Measurements from ENCODE around the gene TRPM8. TPM values are rescaled to one million over a fixed set of nuclear protein-coding genes. Genes with fewer than 3 reads are reported as not detected.

The TRPM8 gene
- total RNA-seq, 4 donors from 2014 or later, result 0.34 to 0.72 TPM; not detected in 2

DNA sequence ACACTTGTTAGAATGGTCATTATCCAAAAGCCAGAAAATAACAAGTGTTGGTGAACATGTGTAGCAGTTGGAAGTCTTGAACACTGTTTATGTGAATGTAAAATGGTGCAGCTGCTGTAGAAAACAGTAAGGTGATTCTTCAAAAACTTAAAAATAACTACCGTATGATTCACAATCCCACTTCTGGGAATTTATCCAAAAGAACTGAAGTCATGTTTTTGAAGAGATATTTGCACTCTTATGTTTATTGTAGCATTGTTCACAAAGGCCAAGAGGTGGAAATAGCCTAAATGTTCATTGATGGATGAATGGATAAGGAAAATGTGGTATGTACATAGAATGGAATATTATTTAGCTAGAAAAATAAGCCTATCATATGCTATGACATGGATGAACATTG lies 127.0 kb downstream of the TRPM8 start:
- H3K9me3 ChIP-seq, result no peaks in the 10 kb centered on the region
- TF ChIP-seq POLR2AphosphoS5 (IDR thresholded peaks at IDR 0.05) (no peak), EP300 (IDR thresholded peaks at IDR 0.05) (no peak)
- TF ChIP-seq, protein P1, sequence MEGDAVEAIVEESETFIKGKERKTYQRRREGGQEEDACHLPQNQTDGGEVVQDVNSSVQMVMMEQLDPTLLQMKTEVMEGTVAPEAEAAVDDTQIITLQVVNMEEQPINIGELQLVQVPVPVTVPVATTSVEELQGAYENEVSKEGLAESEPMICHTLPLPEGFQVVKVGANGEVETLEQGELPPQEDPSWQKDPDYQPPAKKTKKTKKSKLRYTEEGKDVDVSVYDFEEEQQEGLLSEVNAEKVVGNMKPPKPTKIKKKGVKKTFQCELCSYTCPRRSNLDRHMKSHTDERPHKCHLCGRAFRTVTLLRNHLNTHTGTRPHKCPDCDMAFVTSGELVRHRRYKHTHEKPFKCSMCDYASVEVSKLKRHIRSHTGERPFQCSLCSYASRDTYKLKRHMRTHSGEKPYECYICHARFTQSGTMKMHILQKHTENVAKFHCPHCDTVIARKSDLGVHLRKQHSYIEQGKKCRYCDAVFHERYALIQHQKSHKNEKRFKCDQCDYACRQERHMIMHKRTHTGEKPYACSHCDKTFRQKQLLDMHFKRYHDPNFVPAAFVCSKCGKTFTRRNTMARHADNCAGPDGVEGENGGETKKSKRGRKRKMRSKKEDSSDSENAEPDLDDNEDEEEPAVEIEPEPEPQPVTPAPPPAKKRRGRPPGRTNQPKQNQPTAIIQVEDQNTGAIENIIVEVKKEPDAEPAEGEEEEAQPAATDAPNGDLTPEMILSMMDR (IDR thresholded peaks at IDR 0.05), result no peak
- DNase-seq (ENCODE audit: low spot score in 2 of 2), result no peak
- H3K27me3 ChIP-seq, result no peaks in the 10 kb centered on the region
- no peaks in the 10 kb centered on the region for H3K36me3 ChIP-seq
- WGBS, result 21% methylated on average over 1 of the region's 1 CpG
- H3K27ac ChIP-seq, result no peak overlapping the region
- H3K4me3 ChIP-seq, result no peak overlapping the region
- no peaks in the 10 kb centered on the region for H3K4me1 ChIP-seq

DNA sequence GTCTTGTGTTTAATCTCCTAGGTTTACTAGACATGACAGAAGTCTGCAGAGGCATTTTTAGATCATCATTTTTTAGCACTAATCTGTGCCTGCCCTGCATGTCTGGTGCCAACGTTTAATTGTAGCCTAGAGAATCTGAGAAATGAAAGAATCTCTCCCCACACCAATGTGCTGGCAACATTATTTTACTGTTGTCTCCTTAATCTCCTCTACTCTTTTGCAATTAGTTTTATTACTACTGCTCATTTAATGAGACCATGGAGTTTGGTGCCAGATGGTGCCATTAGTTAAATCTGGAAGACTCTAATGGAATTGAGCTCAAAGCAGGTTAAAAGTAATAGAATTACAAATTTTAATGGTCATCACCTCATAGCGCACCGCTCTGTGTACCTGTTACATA lies 129.3 kb downstream of the TRPM8 start:
- WGBS, result 69% methylated on average over 3 of the region's 3 CpGs

DNA sequence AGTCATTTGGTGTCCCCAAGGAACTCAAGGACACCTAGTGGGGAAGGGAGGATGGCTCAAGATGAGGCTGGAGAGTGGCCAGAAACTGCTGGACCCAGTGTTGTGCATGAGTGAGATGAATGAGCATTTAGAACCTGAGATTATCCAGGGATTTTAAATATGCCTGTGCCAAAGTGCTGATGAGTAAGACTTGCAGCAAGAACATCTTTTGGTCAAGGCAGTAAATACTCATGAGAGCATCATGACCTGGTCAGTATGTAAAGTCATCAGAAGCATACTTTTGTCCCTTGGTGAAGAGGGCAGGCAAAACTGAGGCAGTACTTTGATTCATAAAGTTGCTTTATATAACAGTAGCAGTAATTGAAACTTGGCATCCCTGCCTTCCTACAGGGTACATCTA lies 130.2 kb downstream of the TRPM8 start:
- Histone ChIP-seq H3K36me3 (no peaks in the 10 kb centered on the region), H3K4me3 (no peak overlapping the region), H3K27me3 (no peaks in the 10 kb centered on the region), H3K4me1 (no peaks in the 10 kb centered on the region), H3K27ac (no peak overlapping the region), H3K9me3 (no peaks in the 10 kb centered on the region)
- DNase-seq (ENCODE audit: low spot score in 2 of 2), result no peak
- TF ChIP-seq EP300 (IDR thresholded peaks at IDR 0.05) (no peak), POLR2AphosphoS5 (IDR thresholded peaks at IDR 0.05) (no peak), POLR2A (IDR thresholded peaks at IDR 0.05) (no peak)
- TF ChIP-seq, protein P1 (IDR thresholded peaks at IDR 0.05), result no peak

More for the DNA sequence above, 129.3 kb downstream of the TRPM8 start:
- no peak for DNase-seq (ENCODE audit: low spot score in 2 of 2)
- no peak overlapping the region for H3K27ac ChIP-seq
- H3K4me1 ChIP-seq, result no peaks in the 10 kb centered on the region
- no peaks in the 10 kb centered on the region for H3K27me3 ChIP-seq
- H3K4me3 ChIP-seq, result no peak overlapping the region
- no peaks in the 10 kb centered on the region for H3K9me3 ChIP-seq
- no peaks in the 10 kb centered on the region for H3K36me3 ChIP-seq
- TF ChIP-seq, protein P1 (IDR thresholded peaks at IDR 0.05), result no peak
- TF ChIP-seq POLR2A (IDR thresholded peaks at IDR 0.05) (no peak), POLR2AphosphoS5 (IDR thresholded peaks at IDR 0.05) (no peak), EP300 (IDR thresholded peaks at IDR 0.05) (no peak)

DNA sequence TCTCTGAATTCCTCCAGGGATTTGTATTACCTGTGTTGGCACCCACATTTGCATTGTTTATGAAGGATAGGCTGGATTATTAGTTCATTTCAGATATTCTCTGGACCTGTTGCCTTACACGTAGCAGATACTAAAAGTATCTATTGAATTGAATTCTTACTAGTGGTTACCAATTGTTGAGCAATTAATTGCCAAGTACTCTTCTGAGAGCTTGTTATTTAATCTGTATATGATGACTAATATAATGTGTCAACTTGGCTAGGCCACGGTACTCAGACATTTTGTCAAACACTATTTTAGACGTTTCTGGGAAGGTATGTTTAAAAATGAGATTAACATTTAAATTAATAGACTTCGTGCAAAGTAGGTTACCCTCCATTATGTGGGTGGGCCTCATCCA lies 130.9 kb downstream of the TRPM8 start:
- TF ChIP-seq POLR2A (IDR thresholded peaks at IDR 0.05), result no peak
- TF ChIP-seq POLR2AphosphoS5 (IDR thresholded peaks at IDR 0.05), result no peak
- TF ChIP-seq, protein P1 (IDR thresholded peaks at IDR 0.05), result no peak
- no peak for TF ChIP-seq EP300 (IDR thresholded peaks at IDR 0.05)
- no peak overlapping the region for H3K27ac ChIP-seq
- no peaks in the 10 kb centered on the region for H3K36me3 ChIP-seq
- H3K4me3 ChIP-seq, result no peak overlapping the region
- 74% methylated on average over 4 of the region's 4 CpGs for WGBS
- no peaks in the 10 kb centered on the region for H3K9me3 ChIP-seq
- H3K27me3 ChIP-seq, result no peaks in the 10 kb centered on the region
- no peaks in the 10 kb centered on the region for H3K4me1 ChIP-seq
- no peak for DNase-seq (ENCODE audit: low spot score in 2 of 2)

DNA sequence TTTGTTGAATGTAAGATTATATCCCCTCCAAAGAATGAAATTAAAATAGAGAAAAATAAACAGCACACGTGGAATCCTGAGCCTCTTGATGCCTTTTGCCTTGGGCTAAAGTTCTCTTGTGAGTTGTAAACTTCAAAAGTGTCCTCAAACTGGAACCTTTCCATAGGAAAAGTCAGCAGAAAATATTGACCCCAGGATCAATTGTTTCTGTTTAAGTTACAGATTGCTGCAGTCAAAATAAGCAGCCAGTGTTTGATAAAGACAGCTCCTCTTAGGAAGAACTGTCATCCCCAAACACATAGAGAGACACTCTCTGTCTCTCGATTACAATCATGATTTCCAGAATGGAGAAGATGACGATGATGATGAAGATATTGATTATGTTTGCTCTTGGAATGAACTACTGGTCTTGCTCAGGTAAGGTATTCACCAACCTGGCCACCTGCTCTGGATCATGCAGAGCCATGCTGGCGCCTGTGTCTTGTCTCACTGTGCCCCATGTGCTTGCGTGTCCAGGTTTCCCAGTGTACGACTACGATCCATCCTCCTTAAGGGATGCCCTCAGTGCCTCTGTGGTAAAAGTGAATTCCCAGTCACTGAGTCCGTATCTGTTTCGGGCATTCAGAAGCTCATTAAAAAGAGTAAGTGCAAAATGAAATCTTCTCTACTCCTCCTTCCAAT lies 133.4 kb downstream of the TRPM8 start, which contains the start of gene SPP2:
Gene SPP2, plus strand, starts transcription at position 248 of the 681 bp plus-strand sequence. Its CDS starts 85 bp downstream, at position 333.
- no peak within 1 kb of the TSS for H3K4me3 ChIP-seq
- DNase-seq (ENCODE audit: low spot score in 2 of 2), result no peak
- H3K27ac ChIP-seq, result no peak within 1 kb of the TSS
- H3K36me3 ChIP-seq, result no peaks in the 10 kb centered on the region
- WGBS, result 90% methylated on average over 9 of the region's 9 CpGs
- H3K9me3 ChIP-seq, result no peaks in the 10 kb centered on the region
- no peaks in the 10 kb centered on the region for H3K27me3 ChIP-seq
- TF ChIP-seq POLR2A (IDR thresholded peaks at IDR 0.05), result no peak
- TF ChIP-seq, protein P1 (IDR thresholded peaks at IDR 0.05), result no peak
- no peaks in the 10 kb centered on the region for H3K4me1 ChIP-seq

All from suprapubic skin (tissue), 4 donors.